HG03066 (cell line): ENCODE data around the gene SF3B2.
"Not testable (repeated sequence)": the region's sequence is repeated elsewhere in the genome, so short reads cannot be mapped to it uniquely, and the experiment has no call there.

Experiments
- ATAC-seq: cut with Tn5 transposase; IDR thresholded peaks from one replicate; pipeline ENCODE4 v1.9.1; 2021; ENCODE audit warnings: low read depth; ENCODE audit not compliant: unreplicated experiment

SF3B2 gene, protein sequence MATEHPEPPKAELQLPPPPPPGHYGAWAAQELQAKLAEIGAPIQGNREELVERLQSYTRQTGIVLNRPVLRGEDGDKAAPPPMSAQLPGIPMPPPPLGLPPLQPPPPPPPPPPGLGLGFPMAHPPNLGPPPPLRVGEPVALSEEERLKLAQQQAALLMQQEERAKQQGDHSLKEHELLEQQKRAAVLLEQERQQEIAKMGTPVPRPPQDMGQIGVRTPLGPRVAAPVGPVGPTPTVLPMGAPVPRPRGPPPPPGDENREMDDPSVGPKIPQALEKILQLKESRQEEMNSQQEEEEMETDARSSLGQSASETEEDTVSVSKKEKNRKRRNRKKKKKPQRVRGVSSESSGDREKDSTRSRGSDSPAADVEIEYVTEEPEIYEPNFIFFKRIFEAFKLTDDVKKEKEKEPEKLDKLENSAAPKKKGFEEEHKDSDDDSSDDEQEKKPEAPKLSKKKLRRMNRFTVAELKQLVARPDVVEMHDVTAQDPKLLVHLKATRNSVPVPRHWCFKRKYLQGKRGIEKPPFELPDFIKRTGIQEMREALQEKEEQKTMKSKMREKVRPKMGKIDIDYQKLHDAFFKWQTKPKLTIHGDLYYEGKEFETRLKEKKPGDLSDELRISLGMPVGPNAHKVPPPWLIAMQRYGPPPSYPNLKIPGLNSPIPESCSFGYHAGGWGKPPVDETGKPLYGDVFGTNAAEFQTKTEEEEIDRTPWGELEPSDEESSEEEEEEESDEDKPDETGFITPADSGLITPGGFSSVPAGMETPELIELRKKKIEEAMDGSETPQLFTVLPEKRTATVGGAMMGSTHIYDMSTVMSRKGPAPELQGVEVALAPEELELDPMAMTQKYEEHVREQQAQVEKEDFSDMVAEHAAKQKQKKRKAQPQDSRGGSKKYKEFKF

DNA sequence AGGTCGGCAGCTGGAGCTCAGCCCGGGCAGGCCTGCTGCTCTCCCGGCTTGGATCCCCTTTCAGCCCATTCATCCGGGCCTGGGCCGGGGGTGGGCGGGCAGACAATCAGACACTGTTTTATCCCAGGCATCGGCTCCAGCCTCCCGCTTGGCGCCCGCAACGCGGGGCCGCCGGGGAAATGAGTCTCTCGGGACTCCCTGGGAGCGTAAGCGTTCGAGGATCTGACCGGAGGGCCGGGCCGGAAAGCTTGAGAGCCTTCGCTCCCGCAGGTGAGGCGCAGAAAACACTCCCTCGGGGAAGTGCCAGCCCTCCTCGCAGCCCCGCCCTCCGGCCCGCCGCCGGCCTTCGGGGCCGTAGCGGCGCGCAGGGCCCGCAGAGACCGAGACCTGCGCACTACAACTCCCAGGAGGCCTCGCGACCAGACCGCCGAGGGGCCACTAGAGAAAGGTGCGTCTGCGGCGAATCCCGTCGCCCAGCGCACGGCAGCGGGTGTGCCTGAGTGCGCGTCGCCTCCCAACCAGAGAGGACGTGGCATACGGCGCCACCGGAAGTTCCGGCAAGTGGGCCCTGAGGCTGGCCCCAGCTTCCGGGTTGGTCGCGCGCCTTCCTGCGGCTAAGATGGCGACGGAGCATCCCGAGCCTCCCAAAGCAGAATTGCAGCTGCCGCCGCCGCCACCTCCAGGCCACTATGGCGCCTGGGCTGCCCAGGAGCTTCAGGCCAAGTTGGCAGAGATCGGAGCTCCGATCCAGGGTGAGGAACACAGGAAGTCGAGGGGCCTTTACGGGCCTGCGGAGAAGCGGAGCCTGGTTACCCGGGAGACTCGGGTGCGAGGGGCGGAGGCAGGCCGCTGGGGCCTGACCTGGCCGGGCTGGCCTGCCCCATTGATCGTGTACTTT is at the start of gene SF3B2:
TSS of gene SF3B2 (plus strand) at position 599 of the 898 bp plus-strand sequence. CDS start at position 620, 21 bp downstream.
- peak; percentile 86 for ATAC-seq

DNA sequence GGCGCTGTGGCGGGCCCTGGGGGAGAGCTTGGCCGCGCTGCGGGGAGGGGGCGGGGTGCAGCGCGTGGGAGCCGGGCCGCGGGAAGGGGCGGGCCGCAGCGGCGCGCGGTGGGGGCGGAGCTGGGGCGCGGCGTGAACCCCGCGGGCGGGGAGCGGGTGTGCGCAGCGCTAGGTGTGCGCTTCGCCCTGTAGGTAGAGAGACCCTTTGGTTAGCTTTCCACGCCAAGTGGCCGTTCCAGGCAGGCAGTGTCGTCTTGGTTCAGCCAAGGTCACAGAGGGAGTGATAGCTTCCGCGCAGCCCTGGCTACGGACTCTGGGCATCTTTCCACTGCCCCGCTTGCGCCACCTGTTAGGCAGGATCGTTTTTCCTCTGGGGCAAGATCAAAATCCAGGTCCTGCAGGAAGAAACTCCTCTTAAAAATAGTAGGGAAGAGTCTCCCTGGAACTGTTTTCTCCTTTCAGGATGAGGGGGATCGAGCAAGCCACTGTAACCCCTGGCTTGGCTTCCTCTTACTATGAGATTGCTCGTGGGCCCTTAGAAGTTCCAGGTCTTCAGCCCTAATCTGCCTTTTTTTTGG is 49.4 kb upstream of the SF3B2 start:
- ATAC-seq, result peak; percentile 47

DNA sequence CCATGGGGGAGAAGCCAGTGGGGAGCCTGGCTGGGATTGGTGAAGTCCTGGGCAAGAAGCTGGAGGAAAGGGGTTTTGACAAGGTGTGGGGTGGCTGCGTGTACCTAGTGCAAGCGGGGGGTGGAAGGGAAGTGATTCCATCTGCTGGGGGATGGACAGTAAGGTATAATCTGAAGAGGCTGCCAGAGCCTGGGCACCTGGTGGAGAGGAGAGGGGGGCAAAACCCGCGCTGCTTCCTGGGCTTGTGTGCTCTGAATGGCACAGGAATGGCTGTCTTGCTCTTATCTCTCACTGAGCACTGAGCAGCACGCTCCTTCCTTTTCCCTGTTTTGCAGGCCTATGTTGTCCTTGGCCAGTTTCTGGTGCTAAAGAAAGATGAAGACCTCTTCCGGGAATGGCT is 48.9 kb upstream of the SF3B2 start:
- no peak for ATAC-seq

DNA sequence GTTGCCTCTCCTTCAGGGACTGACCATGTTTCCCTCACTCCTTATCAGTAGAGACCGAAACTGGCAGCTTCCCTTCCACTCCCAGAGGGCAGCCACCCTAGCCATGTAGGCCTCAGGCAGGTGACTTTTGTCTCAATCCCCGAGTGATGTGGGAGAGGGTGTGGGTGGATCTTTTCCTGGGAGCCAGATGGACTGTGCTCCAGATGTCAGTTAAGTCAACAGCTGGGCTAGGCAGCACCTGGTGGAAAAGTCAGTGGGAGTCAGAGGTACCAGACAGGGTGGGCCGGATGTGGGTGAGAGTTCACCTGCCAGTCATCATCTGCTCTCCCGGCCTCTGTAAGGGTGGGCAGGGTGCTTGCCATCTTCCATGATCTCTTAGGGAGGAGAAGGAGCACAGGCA is 48.0 kb upstream of the SF3B2 start:
- ATAC-seq, result no peak

DNA sequence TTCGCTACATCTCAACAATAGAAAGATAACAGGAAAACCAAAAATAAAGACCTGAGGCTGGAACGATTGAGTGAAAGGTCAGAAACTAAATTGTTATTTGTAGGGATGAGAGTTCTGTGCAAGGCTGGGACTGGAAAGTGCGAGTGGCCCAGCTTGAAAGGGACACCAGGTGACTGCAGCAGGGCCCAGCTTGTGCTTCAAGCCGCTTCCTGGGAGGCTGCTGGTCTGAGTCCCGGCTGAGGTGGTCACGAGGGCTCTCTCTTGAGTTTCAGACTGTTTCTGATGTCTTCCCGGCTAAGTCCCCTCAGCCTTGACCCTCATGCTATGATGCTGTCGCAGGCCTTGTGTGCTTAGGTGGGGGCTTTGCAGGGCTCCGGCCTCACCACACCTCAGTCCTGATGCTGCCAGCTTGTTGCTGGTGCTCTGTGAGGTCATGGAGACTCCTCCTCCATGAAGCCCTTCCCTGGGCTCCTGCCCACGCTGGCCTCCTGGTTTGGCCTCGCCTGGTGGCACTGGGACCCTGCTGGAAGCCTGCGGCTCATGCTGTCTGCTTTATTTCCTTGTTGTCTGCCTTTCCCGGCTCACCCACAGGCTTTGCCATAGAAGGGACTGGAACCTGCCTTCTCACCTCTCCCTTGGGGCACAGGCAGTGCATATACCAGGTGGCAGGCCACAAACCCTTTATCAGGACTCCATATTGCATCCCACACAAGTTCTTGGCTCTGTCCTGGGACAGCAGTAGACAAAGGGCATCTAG is 45.9 kb upstream of the SF3B2 start:
- ATAC-seq, result no peak

DNA sequence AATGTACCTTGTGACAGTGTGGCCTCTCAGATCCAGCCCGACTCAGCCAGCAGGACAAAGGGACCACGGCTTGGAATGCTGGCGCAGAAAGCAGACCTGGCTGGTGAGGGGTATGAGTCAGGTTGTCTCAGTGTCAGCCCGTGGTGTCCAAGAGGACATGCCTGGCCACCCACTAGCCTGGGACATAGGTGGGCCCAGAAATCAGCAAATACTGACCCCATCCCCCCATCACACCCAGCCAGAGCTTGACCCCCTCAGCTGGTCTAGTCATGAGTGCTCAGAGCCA is 45.3 kb upstream of the SF3B2 start:
- no peak for ATAC-seq

DNA sequence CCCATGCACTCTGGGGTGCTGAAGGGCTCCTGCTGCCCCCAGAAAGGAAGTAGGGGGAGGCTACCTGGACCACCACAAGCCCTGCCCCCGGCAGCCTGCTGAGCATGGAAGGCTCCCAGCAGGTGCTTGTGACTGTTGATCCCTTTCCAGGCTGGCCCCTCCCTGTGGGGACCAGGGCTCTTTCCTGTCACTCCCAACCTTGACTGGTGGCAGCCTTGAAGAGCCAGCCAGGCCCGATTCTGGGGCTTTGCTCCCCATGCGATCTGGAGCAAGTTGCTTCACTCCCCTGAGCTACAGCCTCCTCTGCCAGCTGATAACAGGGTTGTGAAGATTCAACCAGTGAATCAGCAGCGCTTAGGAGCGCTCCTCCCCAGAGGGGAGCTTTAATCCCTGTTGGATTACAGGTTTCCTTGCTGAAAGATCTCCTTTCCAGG is 44.9 kb upstream of the SF3B2 start:
- no peak for ATAC-seq

DNA sequence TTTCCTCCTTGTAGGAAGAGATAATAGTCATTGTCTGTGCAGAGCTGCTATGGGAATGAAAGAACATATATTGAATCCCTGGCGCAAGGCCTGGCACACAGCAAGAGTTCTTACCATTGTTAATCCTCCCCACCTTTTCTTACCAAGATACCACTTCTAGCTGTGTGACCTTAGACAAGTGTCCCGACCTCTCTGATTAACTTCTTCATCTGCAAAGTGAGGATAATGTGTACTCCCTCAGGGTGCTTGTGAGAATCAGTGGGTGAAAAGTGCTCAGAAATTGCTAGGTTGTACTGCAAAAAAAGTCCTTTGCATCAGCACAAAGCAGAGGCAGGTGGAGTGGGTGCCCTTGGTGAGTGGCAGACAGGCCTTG is 44.1 kb upstream of the SF3B2 start:
- ATAC-seq, result no peak

DNA sequence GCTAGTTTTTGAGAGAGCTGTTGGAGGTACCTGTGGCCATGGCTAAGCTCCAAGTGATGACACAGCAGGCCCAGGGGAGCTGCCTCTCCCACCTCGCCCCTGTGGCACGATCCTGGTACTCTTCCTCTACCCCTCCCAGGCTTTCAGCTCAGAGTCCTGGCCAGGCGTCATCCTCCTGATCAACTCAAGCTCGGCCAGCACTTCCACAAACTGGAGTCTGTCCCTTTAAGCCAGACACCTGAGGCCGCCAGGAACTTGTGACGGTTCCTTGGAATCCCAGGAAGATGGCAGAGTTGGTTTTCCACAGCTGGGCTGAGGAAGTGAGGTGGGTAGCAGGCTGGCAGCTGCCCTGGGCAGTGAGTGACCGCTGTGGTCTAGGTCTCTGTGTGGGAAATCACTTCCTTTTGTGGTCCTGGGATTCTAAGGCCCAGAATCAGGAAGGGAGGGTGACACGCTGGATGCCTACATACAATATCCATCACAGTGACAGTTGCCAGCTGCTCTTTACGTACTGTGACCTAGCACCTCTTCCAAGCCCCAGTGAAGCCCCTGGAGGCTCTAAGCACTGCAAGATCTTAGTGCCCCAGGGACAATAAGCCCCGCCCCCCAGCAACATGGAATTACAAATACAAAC is 43.6 kb upstream of the SF3B2 start:
- ATAC-seq, result no peak

DNA sequence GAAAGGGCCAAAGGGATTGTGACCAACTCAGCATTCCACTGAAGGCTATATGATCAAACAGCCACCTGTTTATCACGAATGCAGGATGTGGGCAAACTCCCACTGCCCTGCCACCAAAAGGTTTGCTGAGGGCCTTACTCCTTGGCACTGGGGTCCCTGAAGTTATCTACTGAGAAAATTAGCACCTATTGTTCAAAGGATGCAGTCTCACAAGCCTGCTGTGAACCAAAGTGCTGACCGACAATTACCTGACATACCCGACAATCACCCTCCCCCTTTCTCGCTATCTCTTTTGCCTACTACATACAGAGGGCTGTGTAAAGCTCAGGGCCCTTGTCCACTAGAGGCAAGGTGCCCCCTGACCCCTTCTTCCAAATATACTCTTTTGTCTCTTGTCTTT is 42.1 kb upstream of the SF3B2 start:
- not testable (repeated sequence) for ATAC-seq

DNA sequence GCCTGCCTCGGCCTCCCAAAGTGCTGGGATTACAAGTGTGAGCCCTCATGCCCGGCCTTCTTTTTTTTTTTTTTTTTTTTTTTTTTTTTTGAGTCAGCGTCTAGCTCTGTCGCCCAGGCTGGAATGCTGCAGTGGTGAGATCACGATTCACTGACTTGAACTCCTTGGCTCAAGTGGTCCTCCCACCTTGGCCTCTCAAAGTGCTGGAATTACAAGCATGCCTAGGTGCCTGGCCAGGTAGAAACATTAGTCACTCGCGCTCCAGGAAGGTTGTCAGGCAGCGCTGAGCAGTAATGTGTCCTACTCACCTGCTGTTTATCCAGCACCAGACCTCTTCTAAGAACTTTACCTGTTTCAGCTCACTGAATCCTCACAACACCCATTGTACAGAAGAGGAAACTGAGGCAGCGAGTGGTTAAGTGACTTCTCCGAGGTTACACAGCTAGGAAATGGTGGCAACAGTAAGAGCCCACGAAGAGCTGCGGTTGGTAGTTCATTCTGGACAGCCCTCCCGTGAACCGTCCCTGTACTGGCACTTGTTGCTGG is 40.9 kb upstream of the SF3B2 start:
- ATAC-seq, result no peak

DNA sequence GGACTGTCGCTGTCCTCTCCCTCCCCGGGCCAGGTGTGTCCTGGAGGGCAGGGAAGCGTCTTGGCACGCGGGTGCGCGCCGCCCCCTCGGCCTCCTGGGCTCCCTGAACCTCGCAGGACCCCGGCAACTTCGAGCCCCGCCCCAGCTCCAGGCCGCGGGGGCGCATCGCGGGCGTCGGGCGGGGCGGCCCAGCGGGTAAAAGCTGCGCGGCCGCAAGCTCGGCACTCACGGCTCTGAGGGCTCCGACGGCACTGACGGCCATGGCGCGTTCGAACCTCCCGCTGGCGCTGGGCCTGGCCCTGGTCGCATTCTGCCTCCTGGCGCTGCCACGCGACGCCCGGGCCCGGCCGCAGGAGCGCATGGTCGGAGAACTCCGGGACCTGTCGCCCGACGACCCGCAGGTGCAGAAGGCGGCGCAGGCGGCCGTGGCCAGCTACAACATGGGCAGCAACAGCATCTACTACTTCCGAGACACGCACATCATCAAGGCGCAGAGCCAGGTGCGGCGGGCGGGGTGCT is 40.3 kb upstream of the SF3B2 start, which contains the start of gene CST6:
TSS of gene CST6 (plus strand) at position 224 of the 519 bp plus-strand sequence. CDS start at position 261, 37 bp downstream.
- no peak for ATAC-seq

DNA sequence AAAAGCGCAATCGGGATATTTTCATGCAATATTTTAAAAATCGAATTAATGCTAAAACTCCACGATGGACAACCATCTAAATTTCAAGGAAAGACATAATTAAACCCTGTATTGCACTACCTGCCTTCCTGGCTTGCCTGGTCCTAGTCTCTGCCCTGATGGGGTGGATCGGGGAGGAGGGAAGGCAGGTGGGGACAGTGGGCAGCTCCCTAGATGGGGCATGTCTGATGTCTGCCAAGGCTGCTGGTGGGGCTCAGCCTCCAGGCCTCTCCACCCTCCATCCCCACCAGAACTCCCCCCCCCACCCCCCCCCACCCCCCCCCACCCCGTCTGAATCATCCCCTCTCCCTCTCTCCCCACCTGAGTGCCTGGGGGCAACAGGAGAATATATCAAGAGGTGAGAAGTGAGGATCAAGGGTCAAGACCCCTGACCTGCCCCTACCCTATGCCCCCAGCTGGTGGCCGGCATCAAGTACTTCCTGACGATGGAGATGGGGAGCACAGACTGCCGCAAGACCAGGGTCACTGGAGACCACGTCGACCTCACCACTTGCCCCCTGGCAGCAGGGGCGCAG is 39.7 kb upstream of the SF3B2 start:
- ATAC-seq, result no peak

DNA sequence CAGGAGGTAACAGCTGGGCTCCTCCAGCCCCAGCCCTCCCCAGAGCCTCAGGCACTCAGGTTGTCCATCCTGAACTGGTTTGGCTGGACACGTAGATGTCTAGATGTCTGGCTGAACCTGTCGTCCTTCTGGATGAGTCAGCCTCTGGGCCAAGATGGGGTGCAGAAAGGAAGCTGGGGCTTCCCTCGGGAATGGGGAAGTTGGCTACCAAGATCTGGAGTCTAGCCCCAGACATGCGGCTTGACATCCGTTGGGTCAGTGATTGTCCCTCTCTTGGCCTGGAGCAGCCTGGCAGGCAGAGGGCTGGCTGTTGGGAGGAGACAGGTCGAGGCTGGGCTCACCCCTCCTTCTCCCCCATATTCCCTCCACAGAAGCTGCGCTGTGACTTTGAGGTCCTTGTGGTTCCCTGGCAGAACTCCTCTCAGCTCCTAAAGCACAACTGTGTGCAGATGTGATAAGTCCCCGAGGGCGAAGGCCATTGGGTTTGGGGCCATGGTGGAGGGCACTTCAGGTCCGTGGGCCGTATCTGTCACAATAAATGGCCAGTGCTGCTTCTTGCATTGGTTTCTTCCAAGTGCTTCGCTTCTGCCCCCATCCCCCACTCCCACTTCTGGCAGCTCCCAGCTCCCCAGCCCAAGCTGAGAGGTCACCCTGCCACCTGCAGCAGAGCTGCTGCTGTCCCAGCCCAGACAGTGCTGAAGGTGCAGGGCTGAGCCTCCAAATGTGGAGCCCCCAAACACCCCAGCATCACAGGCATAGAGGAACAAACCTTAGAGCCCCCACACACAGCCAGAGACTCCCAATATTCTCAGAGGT is 39.0 kb upstream of the SF3B2 start:
- ATAC-seq, result no peak

DNA sequence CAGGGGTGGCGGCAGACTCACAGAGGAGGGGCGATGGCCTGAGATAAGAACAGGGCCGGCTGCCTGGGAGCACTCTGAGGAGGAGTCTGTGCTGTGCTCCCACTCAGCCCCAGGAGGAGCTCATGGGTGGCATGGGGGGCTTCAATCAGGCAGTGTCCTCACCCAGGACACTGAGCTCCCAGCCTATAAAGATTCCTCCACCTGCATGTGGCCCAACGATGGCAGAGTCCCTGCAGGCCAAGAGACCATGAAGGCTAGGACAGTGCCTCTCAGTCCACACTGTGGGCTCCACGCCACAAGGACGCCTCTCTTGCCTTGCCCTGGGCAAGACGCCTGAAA is 38.4 kb upstream of the SF3B2 start:
- ATAC-seq, result no peak

DNA sequence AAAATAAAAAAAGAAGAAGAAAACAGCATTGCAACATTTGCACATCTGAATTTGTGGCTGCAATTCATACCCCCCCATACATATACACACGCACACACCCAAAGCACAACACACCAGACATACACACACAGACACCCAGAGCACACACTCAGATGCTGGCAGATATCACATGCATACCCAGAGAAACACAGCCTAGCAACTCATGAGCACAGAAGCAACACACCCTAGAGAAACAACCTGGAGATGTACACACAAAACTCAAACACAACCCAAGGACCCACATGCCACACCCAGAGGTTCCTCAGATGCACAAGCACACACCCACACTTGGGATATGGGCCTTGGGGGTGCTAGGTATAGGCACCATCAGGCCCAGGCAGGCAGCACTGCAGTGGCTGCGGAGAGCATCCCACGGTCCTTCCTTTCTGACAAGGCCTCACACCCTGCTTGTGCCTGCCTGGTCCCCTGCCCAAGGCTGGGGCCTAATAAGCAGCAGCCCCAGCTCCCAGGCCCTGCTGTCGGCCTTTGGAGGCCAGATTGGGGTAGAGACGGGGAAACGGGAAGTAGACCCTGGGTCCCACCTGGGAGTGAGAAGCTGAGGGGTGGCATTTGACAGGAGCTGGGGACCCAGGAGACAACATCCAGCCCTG is 37.2 kb upstream of the SF3B2 start:
- no peak for ATAC-seq

DNA sequence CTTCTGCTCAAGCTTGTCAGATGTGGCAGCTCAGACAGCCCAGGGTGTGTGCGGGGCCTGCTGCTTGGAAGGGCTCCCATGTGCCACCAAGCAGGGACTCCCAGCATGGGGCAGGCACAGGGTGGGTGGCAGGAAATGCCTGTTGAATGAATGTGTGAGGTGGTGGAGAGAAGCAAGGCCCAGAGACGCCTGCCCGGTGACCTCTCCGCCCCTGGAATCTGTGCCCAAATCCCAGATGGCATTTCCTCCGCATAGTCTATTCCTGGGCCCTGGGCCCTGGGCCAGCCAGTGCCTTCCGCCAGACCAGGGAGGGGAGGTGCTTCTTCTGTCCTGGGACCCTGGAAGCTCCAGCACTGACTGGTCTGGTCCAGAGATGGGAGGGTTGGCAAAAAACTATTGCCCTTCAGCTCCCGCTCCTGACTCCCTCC is 36.7 kb upstream of the SF3B2 start:
- no peak for ATAC-seq
